GM21786 (cell line): ENCODE data around the gene CTDP1.
"Not testable (repeated sequence)": the region's sequence is repeated elsewhere in the genome, so short reads cannot be mapped to it uniquely, and the experiment has no call there.

Source experiments
- ATAC-seq: cut with Tn5 transposase; IDR thresholded peaks from one replicate; pipeline ENCODE4 v1.9.1; 2021; ENCODE audit not compliant: unreplicated experiment

CTDP1 gene

DNA sequence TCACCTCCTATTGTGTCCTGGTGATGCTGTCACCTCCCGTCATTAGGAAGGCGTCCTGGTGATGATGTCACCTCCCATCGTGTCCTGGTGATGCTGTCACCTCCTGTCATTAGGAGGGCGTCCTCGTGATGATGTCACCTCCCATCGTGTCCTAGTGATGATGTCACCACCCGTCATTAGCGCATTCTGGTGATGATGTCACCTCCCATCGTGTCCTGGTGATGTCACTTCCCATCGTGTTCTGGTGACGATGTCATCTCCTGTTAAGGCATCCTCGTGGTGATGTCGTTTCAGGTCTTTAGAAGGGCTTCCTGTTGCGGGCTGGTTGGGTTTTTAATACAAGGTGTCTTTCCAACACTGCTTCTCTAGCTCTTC lies 40.7 kb downstream of the CTDP1 start:
- no peak for ATAC-seq

DNA sequence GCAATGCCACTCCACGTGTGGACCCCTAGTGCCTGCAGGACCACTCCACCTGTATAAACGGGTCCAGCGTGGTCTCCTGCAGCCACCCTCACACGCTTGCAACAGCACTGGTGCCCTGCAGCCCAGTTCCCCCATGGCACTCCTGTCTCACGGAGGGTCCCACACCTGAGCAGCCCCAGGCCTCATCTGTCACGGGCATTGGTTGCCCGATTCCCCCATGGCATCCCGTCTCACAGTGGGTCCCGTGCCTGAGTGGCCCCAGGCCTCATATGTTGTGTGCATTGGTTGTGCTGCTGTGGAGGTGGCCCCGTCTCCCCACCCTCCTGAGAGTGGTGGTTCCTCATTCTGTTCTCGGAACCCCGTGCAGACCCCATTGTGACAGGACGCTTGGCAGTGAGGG lies 43.4 kb downstream of the CTDP1 start:
- no peak for ATAC-seq

GRCh38 chr18:79723628-79724027 lies 44.0 kb downstream of the CTDP1 start:
- ATAC-seq, result no peak

GRCh38 chr18:79724299-79725080 lies 44.9 kb downstream of the CTDP1 start:
- no peak for ATAC-seq

GRCh38 chr18:79725486-79725885 lies 45.9 kb downstream of the CTDP1 start:
- ATAC-seq, result no peak

- no peak for ATAC-seq
Measured at GRCh38 chr18:79726721-79727120, 47.1 kb downstream of the CTDP1 start.

DNA sequence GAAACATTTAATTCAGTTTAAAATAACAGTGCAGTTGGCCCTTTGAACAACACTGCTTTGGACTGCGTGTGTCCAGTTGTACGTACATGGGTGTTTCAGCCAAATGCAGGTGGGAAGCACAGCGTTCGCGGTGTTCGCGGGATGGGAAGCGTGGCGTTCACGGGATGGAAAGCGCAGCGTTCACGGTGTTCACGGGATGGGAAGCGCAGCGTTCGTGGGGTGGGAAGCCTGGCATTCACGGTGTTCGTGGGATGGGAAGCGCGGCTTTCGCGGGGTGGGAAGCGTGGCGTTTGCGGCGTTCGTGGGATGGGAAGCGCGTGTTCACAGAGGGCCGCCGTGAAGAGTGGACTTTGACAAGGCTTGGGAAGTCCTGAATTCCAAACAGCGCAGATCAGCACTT lies 47.6 kb downstream of the CTDP1 start:
- no peak for ATAC-seq

DNA sequence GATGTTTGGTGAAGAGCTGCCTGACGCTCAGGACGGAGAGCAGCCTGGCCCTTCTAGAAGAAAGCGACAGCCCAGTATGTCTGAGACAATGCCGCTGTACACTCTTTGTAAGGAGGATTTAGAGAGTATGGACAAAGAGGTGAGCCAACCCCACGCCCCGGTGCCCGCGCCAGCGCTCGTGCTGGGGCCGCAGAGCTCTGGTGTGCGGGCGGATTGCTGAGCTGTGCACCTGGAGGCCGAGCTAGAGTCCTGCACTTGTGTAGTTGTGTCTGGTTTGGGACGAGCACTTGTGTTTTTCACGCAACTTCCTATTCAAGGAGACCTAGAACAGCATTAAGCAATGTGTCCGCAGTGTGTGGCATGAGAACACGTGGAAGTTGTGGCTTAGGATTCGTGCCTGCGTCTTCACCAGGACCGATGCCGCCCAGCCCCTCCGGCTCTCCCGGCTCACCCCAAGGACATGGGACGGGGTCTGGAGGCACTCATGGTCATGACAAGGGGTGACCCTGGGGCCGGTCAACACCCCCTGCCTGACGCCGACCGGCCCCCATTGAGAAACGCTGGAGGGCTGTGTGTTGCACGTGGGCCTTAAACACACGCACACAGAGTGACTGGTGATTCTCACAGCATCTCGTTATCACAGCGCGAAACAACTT lies 49.5 kb downstream of the CTDP1 start:
- no peak for ATAC-seq

DNA sequence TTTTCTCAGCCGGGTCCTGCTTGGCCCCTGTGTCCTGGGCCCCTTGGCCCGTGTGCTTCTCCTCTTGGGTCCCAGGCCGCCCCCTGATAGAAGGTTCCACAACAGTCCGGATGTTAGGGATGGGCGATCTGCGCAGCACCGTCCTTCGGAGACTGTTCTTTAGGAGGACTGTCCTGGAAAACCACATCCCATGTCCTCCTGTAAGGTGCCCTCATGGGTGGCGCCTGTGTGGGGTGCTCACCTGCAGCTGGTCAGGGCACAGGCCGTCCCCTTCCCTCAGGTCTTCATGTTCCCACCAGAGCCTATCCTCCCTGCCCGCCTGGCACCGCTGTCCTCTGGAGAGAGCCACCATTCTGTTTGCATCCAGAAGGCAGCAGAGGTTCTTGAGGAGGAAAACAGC lies 50.0 kb downstream of the CTDP1 start:
- no peak for ATAC-seq

GRCh38 chr18:79730804-79731203 lies 51.2 kb downstream of the CTDP1 start:
- no peak for ATAC-seq

DNA sequence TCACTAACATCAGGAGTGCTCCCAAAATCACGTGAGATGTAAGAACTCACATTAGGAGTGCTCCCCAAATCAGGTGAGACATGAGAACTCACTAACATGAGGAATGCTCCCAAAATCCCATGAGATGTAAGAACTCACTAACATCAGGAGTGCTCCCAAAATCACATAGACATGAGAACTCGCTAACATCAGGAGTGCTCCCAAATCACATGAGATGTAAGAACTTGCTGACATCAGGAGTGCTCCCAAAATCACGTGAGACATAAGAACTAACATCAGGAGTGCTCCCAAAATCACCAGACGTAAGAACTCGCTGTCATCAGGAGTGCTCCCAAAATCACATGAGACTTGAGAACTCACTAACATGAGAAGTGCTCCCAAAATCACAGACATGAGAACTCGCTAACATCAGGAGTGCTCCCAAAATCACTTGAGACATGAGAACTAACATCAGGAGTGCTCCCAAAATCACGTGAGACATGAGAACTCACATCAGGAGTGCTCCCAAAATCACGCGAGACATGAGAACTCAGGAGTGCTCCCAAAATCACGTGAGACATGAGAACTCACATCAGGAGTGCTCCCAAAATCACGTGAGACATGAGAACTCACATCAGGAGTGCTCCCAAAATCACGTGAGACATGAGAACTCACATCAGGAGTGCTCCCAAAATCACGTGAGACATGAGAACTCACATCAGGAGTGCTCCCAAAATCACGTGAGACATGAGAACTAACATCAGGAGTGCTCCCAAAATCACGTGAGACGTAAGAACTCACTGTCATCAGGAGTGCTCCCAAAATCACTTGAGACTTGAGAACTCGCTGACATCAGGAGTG lies 52.5 kb downstream of the CTDP1 start:
- not testable (repeated sequence) for ATAC-seq

DNA sequence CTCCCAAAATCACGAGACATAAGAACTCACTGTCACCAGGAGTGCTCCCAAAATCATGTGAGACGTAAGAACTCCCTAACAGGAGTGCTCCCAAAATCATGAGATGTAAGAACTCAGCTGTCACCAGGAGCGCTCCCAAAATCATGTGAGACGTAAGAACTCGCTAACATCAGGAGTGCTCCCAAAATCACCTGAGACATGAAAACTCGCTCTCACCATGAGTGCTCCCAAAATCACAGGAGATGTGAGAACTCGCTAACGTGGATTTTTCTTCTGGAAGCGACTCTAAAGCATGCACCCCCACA lies 53.1 kb downstream of the CTDP1 start:
- no peak for ATAC-seq

DNA sequence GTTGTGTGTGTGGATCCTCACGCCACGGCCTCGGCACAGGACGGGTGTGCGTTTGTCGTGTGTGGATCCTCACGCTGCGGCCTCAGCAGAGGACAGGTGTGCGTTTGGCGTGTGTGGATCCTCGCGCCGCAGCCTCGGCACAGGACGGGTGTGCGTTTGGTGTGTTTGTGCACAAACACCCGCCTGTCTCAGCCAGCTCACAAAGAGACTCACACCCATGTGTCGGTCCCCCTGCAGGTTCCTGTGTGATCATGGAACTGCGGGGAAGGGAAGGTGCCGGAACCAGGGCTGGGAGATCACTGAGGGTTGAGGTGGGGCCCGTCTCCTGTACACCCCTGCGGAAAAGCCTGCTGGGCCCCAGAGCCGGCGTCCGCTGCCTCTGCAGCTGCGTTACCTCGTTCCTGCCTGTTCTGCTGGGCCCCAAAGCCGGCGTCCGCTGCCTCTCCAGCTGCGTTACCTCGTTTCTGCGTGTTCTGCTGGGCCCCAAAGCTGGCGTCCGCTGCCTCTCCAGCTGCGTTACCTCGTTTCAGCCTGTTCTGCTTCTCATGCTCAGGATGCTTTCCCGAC lies 53.6 kb downstream of the CTDP1 start:
- no peak for ATAC-seq

GRCh38 chr18:79733986-79734770 lies 54.6 kb downstream of the CTDP1 start:
- no peak for ATAC-seq

DNA sequence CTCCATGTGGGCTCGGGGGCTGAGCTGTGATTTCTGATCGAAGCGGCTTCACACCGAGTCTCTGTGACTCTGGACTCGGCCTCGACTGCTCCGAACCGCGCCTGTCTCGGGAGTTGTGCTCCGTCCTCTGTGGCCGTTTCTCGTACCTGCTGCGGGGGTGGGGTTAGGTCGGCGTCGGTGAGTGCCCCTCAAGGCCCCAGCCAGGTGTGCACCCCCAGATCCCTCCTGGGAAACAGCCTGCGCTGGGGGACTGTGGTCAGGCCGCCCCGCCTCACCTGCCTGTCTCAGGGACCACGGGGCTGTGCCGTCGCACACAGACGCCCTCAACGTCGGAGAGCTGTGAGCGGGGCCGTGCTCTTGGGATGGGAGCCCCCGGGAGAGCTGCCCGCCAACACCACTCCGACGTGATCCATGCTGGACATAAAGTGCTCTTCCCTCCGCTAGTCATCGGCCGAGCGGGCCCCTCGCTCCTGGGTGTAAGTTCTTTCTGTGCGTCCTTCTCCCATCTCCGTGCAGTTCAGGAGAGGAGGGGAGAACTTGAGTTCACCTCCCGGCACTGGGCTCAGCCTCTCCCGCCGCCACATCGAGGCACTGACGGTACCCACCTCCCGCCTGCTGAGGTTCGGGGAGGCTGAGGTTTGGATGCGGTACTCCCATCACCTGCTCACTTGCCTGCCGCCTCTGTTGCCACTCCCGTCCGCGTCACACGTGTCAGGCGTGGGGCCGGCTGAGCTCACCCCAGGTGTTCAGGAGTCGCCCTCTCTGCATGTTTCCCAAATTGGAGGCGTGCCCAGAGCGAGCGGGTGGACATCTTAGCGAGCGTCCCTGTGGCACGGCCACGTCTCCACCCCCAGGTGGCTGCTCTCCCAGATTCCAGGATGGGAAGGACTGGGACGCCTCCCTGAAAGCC lies 55.7 kb downstream of the CTDP1 start:
- no peak for ATAC-seq

GRCh38 chr18:79736230-79736629 lies 56.6 kb downstream of the CTDP1 start:
- no peak for ATAC-seq

- ATAC-seq, result no peak
Measured at GRCh38 chr18:79736846-79737245, 57.2 kb downstream of the CTDP1 start.

DNA sequence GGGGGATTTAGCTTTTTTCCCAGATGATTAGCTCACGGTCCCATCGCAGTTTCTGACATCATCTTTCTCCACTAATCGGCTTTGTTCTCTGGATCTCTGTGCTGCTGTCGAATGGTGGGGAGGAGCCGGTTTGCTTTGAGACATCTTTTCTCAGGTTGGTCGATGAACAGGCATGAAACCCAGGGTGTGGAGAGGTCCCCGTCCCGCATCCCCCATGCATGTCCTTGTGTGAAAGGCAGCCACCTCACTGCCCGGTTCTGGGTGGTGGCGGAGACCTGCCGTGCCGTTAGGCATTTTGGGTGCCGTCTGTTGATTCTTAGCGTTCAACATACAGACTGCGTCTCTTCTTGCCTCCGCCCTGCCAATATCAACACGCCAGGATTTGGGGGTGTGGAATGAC lies 57.8 kb downstream of the CTDP1 start:
- ATAC-seq, result no peak

- ATAC-seq, result no peak
Measured at GRCh38 chr18:79738041-79738461, 58.4 kb downstream of the CTDP1 start.
